NCI-H2107 (cell line): ENCODE data around the gene ADAM15.

Source experiments
- DNase-seq: peaks from one replicate; lab custom pipeline; 2025; lab: John Stamatoyannopoulos, UW

ADAM15 gene

GRCh38 chr1:155086856-155087535 is 35.9 kb downstream of the ADAM15 start:
- DNase-seq: no peak

GRCh38 chr1:155091071-155092051 is 40.2 kb downstream of the ADAM15 start:
- DNase-seq: peak; percentile 48

GRCh38 chr1:155092131-155092530 is 41.0 kb downstream of the ADAM15 start:
- no peak for DNase-seq

- no peak for DNase-seq
These were observed 41.5 kb downstream of the ADAM15 start for GRCh38 chr1:155092641-155093040.

GRCh38 chr1:155093911-155094621 is 43.0 kb downstream of the ADAM15 start:
- DNase-seq: no peak

GRCh38 chr1:155094622-155094948 is 43.5 kb downstream of the ADAM15 start:
- DNase-seq: no peak

- no peak for DNase-seq
These were observed 48.2 kb downstream of the ADAM15 start for GRCh38 chr1:155099331-155099730.

GRCh38 chr1:155103325-155103724 is 52.2 kb downstream of the ADAM15 start:
- no peak for DNase-seq

GRCh38 chr1:155104605-155105534 is 53.8 kb downstream of the ADAM15 start:
- no peak for DNase-seq

- DNase-seq: no peak
These were observed 54.5 kb downstream of the ADAM15 start for GRCh38 chr1:155105604-155106011.

- no peak for DNase-seq
These were observed 55.7 kb downstream of the ADAM15 start for GRCh38 chr1:155106862-155107261.

- DNase-seq: no peak
These were observed 56.5 kb downstream of the ADAM15 start for GRCh38 chr1:155107309-155108264.

- no peak for DNase-seq
These were observed 57.2 kb downstream of the ADAM15 start for GRCh38 chr1:155108296-155108695.

- DNase-seq: no peak
These were observed 59.3 kb downstream of the ADAM15 start for GRCh38 chr1:155110381-155110780.

- DNase-seq: no peak
These were observed 59.7 kb downstream of the ADAM15 start for GRCh38 chr1:155110826-155111225.
